Esophagus squamous epithelium (tissue), 5 donors: Measurements from ENCODE around the gene LMAN1L. TPM values are rescaled to one million over a fixed set of nuclear protein-coding genes. Genes with fewer than 3 reads are reported as not detected.

Experiments used
- DNase-seq: peaks from one replicate; lab custom pipeline; 2025; lab: John Stamatoyannopoulos, UW
- H3K27ac ChIP-seq, 4 donors: fragments of 200-600 bp; sonication (generic); one replicate each; pipeline ENCODE4 v1.5.1; 2016 to 2019; ENCODE audit warnings: mild to moderate bottlenecking in 1 of 4
- H3K27me3 ChIP-seq, 4 donors: fragments of 200-600 bp; sonication (generic); 1 replicate in 3 of 4; 2 replicates in 1 of 4; pipeline versions ENCODE4 v1.5.1 to v1.6.0; 2017 to 2021; ENCODE audit warnings: antibody characterized with exemption in 1 of 4
- H3K36me3 ChIP-seq, 3 donors: fragments of 200-600 bp; sonication (generic); one replicate each; pipeline ENCODE4 v1.5.1; 2016 to 2019
- H3K4me1 ChIP-seq, 3 donors: fragments of 200-600 bp; sonication (generic); one replicate each; pipeline ENCODE4 v1.5.1; 2017 to 2019
- H3K4me3 ChIP-seq, 4 donors: fragments of 200-600 bp; sonication (generic); 1 replicate in 3 of 4; 2 replicates in 1 of 4; pipeline ENCODE4 v1.5.1; 2016 to 2019; ENCODE audit warnings: mild to moderate bottlenecking in 2 of 4, moderate library complexity in 1 of 4
- H3K9me3 ChIP-seq, 3 donors: fragments of 200-600 bp; sonication (generic); one replicate each; pipeline ENCODE4 v1.5.1; 2016 to 2019
- CTCF ChIP-seq, 6 experiments: fragments of 450-650 bp in 4 of 6; fragments of 200-600 bp in 2 of 6; sonication (generic) in 2 of 6; IDR thresholded peaks; one replicate each; pipeline ENCODE4 v1.5.1; 2016 to 2019; ENCODE audit warnings: antibody characterized with exemption in 6 of 6, mild to moderate bottlenecking in 4 of 6, moderate library complexity in 4 of 6
- POLR2A ChIP-seq, 4 donors: fragments of 450-650 bp; IDR thresholded peaks; one replicate each; pipeline ENCODE4 v1.6.1; 2017; ENCODE audit warnings: antibody characterized with exemption in 4 of 4, mild to moderate bottlenecking in 4 of 4, moderate library complexity in 3 of 4
- WGBS, 2 donors: methylation state at CpG; one replicate each; pipeline ENCODE4 v1.1.5; 2018; 5-methylcytosine and 5-hydroxymethylcytosine counted together
- intact Hi-C: fragments of 100-400 bp; cut with DNase I; formaldehyde crosslinking; loops from one replicate; pipeline ENCODE4 v1.15.0; 2022
- total RNA-seq, 4 donors: library from RNA; depleted of rRNA; stranded (reverse); fragments of >200 nt; gene quantifications; one replicate each; pipeline ENCODE4 v1.1.0, GENCODE V29; 2016
- donor health status: DM: yes; HTN: yes; CAD: no.

LMAN1L gene
- under 1 TPM in 1 of 4 donors, not detected in 3; 0.18 TPM for total RNA-seq

DNA sequence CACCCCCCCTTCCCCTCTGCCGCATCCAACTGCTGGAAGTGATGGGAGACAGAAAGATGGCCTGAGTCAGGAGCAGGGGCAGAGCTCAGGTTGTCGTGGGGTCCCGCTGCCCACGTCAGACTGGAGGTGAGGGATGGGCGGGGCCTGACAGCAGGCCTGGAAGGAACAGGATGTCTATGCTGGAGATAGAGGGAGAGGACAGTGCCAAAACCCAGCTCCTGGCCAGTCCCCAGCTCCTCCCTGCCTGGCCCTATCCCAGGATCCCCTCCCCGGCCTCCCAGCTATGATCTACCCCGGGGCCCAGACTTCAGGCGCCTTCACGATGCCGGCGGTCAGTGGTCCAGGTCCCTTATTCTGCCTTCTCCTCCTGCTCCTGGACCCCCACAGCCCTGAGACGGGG lies at the start of gene LMAN1L:
LMAN1L (plus strand) TSS at position 303 of the 400 bp plus-strand sequence; CDS start at position 323, 20 bp downstream.
- no peaks in the 10 kb centered on the region for H3K27me3 ChIP-seq
- H3K4me3 ChIP-seq: no peak within 1 kb of the TSS
- H3K27ac ChIP-seq: no peak within 1 kb of the TSS
- WGBS, 2 donors: 63 to 73% methylated on average over 6 to 11 of the region's 12 CpGs
- DNase-seq: no peak
- H3K36me3 ChIP-seq: no peaks in the 10 kb centered on the region
- no peaks in the 10 kb centered on the region for H3K9me3 ChIP-seq
- intact Hi-C loops: no loop called here
- no peak for TF ChIP-seq POLR2A (IDR thresholded peaks at IDR 0.05)
- H3K4me1 ChIP-seq: peaks cover 7 to 47% (median 22%) of the 10 kb centered on the region in 3 donors

GRCh38 chr15:74763416-74763815 lies 49.2 kb upstream of the LMAN1L start:
- DNase-seq: no peak
- TF ChIP-seq CTCF (IDR thresholded peaks at IDR 0.05) (no peak), POLR2A (IDR thresholded peaks at IDR 0.05) (no peak)
- Histone ChIP-seq H3K27ac (no peak overlapping the region), H3K36me3 (no peaks in the 10 kb centered on the region), H3K9me3 (no peaks in the 10 kb centered on the region), H3K4me1 (peaks cover 0 to 15% (median 0%) of the 10 kb centered on the region in 3 donors), H3K27me3 (peaks cover 0 to 26% (median 0%) of the 10 kb centered on the region in 4 donors), H3K4me3 (no peak overlapping the region)
- intact Hi-C loops: loop anchor here (10.0 kb wide), 1 partner anchor 389 kb away; no protein-coding TSS in a partner anchor
- WGBS, 2 donors: 46 to 63% methylated on average over 5 to 9 of the region's 15 CpGs

DNA sequence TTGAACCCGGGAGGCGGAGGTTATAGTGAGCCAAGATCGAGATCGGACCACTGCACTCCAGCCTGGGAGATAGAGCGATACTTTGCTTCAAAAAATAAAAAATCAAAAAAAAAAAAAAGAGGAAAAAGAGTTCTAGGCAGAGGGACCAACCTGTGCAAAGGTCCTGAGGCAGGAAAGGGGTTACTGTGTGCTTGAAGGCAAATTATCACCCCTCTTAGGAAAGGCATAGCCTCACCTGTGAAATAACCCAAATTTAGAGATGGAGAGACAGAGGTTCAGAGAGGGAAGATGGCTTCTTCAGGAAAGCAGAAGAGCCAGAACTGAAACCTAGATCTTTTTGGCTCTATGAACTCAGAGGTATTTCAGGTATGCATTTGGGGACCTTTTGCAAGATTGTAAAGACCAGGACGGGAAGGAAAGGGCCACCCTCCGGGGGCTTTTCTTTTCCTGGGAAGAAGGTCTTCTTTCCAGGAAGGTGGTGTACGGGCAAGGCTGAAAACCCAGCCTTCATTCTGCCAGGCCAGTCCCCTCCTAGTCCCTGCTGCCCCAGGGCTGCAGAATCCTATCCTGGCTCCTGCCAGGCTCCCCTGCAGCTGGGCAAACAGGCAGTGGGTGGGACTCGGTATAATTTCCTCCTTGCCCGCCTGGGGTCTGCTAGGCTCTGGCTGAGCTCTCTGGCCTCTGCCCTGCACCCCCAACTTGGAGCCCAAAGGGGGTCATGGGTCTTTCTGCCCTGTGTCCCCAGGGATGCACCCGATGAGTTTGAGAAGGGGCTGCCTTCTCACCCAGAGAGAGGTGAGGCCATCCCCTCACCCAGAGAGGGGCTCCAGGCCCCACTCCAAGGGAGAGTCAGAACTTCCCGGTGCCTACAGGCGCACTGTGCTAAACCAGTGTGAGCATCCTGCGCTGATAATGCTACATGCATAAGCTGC lies 45.2 kb upstream of the LMAN1L start:
- no peak for DNase-seq
- Histone ChIP-seq H3K27me3 (peaks cover 0 to 28% (median 0%) of the 10 kb centered on the region in 4 donors), H3K4me3 (no peak overlapping the region), H3K4me1 (peaks cover 0 to 39% (median 8%) of the 10 kb centered on the region in 3 donors), H3K9me3 (no peaks in the 10 kb centered on the region), H3K27ac (no peak overlapping the region), H3K36me3 (no peaks in the 10 kb centered on the region)
- WGBS, 2 donors: 72 to 83% methylated on average over 9 to 10 of the region's 14 CpGs
- no peak for TF ChIP-seq CTCF (IDR thresholded peaks at IDR 0.05)
- no peak for TF ChIP-seq POLR2A (IDR thresholded peaks at IDR 0.05)
- intact Hi-C loops: loop anchor here (5.0 to 10.0 kb wide), 2 partner anchors 130 to 393 kb away; no protein-coding TSS in a partner anchor

DNA sequence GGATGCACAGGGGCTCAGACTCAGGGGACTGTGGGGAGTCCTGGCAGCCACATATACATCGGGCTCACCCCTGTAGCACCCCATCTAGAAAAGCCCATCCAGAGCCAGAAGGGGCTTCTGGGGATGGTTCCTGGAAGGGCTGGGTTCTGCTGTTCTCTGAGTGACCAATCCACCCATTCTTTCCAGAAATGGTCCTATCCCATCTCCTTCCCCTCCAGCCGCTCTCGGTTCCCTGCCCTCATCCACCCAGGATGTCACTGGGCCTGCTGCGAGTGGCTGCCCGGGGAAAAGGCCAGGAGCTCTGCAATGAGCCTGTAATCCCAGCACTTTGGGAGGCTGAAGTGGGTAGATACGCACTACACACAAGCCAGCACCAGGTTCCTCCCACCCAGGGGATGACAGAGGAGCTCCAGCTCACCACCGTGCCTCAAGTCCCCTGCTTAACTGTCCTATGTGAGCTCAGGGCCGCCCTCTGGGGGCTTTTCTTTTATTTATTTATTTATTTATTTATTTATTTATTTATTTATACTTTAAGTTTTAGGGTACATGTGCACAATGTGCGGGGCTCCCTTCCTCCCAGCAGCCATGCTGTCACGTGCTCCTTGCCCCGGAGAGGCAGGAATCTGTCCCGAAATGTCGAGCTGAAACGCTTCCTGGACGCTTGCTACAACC lies 44.4 kb upstream of the LMAN1L start:
- H3K4me3 ChIP-seq: no peak overlapping the region
- no peak for TF ChIP-seq POLR2A (IDR thresholded peaks at IDR 0.05)
- TF ChIP-seq CTCF (IDR thresholded peaks at IDR 0.05): no peak
- H3K9me3 ChIP-seq: no peaks in the 10 kb centered on the region
- DNase-seq: no peak
- intact Hi-C loops: loop anchor here (5.0 to 10.0 kb wide), 2 partner anchors 131 to 393 kb away; no protein-coding TSS in a partner anchor
- H3K36me3 ChIP-seq: no peaks in the 10 kb centered on the region
- 23 to 28% methylated on average over 13 to 14 of the region's 15 CpGs for WGBS, 2 donors
- H3K4me1 ChIP-seq: peaks cover 3 to 40% (median 12%) of the 10 kb centered on the region in 3 donors
- no peak overlapping the region for H3K27ac ChIP-seq
- peaks cover 0 to 24% (median 0%) of the 10 kb centered on the region in 4 donors for H3K27me3 ChIP-seq

DNA sequence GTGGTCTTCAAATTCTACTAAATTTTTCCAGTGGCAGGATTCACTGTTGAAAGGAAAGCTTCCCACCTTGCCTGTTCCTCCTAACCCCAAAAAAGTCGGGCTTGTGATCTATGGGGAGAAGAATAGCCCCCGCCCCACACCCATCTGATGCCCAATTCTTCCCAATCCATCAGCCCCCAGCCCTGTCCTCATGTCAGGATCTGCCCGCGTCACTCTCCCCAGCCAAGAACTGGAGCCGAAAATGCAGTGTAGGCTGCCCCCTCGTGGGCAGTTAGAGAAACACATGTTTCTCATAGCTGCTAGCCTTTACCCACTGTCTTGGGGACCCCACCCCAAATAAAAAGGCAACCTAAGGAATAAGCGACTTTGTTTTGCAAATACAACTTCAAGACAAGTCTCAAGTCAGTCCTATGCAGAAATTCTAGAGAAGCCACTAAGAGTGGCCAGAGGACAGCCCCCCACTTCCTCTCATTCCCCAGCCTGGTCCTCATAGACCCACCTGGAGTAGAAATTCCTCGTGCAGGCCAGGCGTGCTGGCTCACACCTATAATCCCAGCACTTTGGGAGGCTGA lies 43.8 kb upstream of the LMAN1L start:
- no peak for DNase-seq
- intact Hi-C loops: loop anchor here (5.0 to 10.0 kb wide), 2 partner anchors 132 to 394 kb away; no protein-coding TSS in a partner anchor
- H3K4me1 ChIP-seq: peaks cover 3 to 40% (median 18%) of the 10 kb centered on the region in 3 donors

More for the DNA sequence above, 43.8 kb upstream of the LMAN1L start:
- Histone ChIP-seq H3K4me3 (no peak overlapping the region), H3K27me3 (peaks cover 0 to 24% (median 0%) of the 10 kb centered on the region in 4 donors), H3K9me3 (no peaks in the 10 kb centered on the region), H3K27ac (no peak overlapping the region), H3K36me3 (no peaks in the 10 kb centered on the region)
- 0 to 5% methylated on average over 4 to 9 of the region's 9 CpGs for WGBS, 2 donors
- TF ChIP-seq POLR2A (IDR thresholded peaks at IDR 0.05) (no peak), CTCF (IDR thresholded peaks at IDR 0.05) (peak; percentile 78 to 90 (median 88))
